ENCODE data around the gene EMC9.

GRCh38 chr14:24127673-24128072 is 13.7 kb downstream of the EMC9 start:
- TF ChIP-seq POLR2A (IDR thresholded peaks at IDR 0.05) = no peak
- TF ChIP-seq CTCF (IDR thresholded peaks at IDR 0.05) = no peak
